GM19467 (cell line): Measurements from ENCODE around the gene CLIP2.
"Not testable (repeated sequence)": the region's sequence is repeated elsewhere in the genome, so short reads cannot be mapped to it uniquely, and the experiment has no call there.

ENCODE experiments used
- ATAC-seq: cut with Tn5 transposase; IDR thresholded peaks from one replicate; pipeline ENCODE4 v1.9.1; 2021; ENCODE audit warnings: mild to moderate bottlenecking, moderate library complexity; ENCODE audit not compliant: unreplicated experiment

Gene CLIP2

GRCh38 chr7:74294191-74294998 lies 5.2 kb downstream of the CLIP2 start:
- no peak for ATAC-seq

GRCh38 chr7:74297516-74298233 lies 8.5 kb downstream of the CLIP2 start:
- ATAC-seq = no peak

- ATAC-seq = no peak
Measured at GRCh38 chr7:74299401-74299800, 10.2 kb downstream of the CLIP2 start.

- ATAC-seq = no peak
Measured at GRCh38 chr7:74300926-74301325, 11.7 kb downstream of the CLIP2 start.

DNA sequence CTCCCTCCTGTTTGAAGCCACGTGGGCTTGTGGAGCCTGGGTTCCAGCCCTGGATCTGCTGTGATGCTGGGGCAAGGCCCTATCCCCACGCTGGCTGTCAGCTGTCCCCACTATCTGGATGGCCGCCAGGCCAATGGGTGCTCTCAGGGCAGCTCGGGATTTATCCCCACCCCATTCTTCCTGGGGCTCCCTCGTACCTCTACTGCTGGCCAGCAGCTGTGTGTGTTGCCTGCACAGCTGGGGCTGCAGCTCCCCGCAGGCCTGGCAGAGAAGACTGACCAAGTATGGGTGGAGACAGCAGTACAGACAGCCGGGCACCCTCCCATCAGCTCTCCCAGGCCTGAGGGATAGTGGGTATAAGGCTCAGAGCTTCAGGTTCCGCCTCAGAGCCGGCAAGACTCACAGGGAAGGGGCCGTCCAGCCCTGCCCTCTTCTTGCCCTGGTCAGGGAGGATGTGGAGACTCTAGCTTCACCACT lies 13.6 kb downstream of the CLIP2 start:
- no peak for ATAC-seq

GRCh38 chr7:74304550-74304949 lies 15.3 kb downstream of the CLIP2 start:
- ATAC-seq = no peak

GRCh38 chr7:74306004-74306729 lies 17.0 kb downstream of the CLIP2 start:
- no peak for ATAC-seq

DNA sequence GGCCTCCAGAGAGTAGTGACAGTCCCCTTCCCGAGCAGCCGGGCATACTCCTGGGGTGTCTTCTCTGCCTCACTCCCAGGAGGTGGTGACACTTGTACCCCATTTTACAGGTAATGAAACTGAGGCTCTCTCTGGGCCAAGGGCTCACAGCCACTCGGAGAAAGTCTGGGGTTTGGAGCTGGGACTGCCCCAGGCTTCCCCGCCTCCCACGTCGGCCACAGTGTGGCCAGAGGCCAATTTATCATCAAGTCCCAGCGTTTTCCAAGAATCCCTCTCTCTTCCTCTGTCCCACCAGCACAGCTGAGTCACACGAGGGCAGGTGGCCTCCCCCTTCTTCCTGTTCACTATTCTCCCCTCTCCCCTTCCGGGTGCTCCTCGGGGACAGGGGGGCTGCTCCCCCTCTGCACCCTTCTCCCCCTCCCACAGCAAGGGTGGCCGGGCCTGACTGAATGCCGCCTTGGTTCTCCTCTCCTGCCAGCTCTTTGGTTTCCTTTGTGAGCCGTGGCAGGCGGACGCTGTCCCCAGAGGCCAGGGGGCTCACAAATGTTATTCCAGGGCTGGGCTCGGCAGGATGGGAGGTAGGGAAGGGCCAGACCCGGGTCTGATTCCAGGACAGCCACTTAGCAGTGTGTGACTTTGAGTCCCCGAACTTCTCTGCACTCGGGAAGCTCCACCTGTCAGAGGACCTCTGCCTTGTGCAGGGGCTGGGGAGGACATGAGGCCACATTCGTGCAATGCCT lies 17.7 kb downstream of the CLIP2 start:
- no peak for ATAC-seq

- no peak for ATAC-seq
Measured at GRCh38 chr7:74307738-74308505, 18.7 kb downstream of the CLIP2 start.

GRCh38 chr7:74309181-74309580 lies 20.0 kb downstream of the CLIP2 start:
- ATAC-seq = no peak

DNA sequence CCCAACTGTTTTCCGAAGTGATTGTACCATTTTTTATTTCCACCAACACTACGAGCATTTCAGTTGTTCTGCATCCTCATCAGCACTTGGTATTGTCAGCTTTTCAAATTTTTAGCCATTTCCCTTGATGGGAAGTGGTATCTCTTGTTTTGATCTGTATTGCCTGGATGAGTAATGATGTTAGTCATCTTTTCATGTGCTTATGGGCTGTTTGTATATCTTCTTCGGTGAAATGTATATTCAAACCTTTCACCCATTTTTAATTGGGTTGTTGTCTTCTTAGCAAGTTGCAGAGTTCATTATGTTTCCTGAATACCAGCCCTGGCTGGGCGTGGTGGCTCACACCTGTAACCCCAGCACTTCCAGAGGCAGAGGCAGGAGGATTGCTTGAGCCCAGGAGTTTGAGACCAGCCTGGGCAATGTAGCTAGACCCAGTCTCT lies 22.1 kb downstream of the CLIP2 start:
- ATAC-seq = no peak

- ATAC-seq = no peak
Measured at GRCh38 chr7:74312418-74313028, 23.3 kb downstream of the CLIP2 start.

GRCh38 chr7:74315891-74316290 lies 26.7 kb downstream of the CLIP2 start:
- ATAC-seq = not testable (repeated sequence)

DNA sequence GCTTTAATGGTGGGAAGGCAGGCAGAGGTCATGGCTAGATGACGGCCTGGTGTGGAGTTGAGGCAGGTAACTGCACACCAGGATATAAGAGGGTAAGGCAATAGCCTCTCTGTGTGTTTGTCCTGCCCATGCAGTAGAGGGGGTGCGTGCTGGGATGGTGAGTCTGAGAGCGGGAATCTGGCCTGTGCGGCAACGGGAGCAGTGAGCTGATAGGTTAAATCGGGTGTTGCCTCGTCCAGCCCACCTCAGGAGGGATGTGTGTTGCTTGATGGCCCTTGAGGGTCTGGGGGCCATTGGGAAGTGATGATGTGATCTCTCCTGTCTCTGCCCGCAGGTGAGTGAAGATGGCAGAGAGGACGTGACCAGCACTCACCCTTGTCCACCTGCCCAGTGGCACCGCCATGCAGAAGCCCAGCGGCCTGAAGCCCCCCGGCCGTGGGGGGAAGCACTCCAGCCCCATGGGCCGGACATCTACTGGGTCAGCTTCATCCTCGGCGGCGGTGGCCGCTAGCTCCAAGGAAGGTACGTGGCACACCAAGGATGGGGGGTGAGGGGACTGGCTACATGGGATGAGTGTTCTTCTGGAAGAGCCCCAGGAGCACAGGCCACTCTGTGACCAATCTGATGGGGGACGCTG lies 28.1 kb downstream of the CLIP2 start:
- ATAC-seq = no peak

GRCh38 chr7:74318043-74318442 lies 28.8 kb downstream of the CLIP2 start:
- no peak for ATAC-seq

DNA sequence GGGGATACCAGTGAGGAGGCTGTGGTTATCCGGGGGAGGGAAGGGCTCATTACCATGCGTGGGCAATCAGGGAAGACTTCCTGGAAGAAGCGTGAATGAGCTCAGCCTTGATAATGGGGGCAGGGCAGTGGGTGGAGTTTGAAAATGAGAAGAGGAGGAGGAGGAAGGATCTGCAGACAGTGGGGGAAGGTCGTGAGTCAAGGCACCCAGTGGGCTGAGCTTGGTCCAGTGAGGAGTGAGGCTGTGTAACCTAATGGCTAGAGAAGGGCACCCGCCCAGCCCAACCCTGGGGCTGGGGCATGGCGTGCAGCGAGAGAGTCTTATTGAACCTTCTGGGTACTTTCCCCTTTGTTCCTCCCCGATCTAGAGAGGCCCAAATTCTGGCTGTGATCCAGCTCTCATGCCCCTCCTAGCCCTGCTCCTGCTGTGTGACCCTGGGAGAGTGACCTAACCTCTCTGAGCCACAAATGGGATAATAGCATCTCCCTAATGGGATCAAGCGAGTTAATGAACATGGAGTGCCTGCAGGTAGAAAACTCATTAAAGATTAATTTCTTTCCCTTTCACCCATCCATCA lies 31.5 kb downstream of the CLIP2 start:
- no peak for ATAC-seq

- not testable (repeated sequence) for ATAC-seq
Measured at GRCh38 chr7:74322892-74323291, 33.7 kb downstream of the CLIP2 start.

- no peak for ATAC-seq
Measured at GRCh38 chr7:74324531-74325209, 35.5 kb downstream of the CLIP2 start.
